ENCODE data around the gene FAM83G. TPM values are rescaled to one million over a fixed set of nuclear protein-coding genes. Genes with fewer than 3 reads are reported as not detected.

The FAM83G gene
- total RNA-seq, 1 experiment from 2014 or later: 21.5 TPM

GRCh38 chr17:18944646-18945045, 59.9 kb downstream of the FAM83G start:
- H3K4me1 Mint-ChIP-seq (ENCODE audit: low read depth, unreplicated experiment): peaks cover 10% of the 10 kb centered on the region
- no peak overlapping the region for H3K4me3 Mint-ChIP-seq (ENCODE audit: low read depth, unreplicated experiment)
- peaks cover 8% of the 10 kb centered on the region for H3K27me3 Mint-ChIP-seq (ENCODE audit: unreplicated experiment)
- H3K27ac Mint-ChIP-seq (ENCODE audit: unreplicated experiment): no peak overlapping the region
- no peak for DNase-seq
- CTCF ChIA-PET: no interaction called here
- peaks cover 9% of the 10 kb centered on the region for H3K36me3 Mint-ChIP-seq (ENCODE audit: insufficient read depth, unreplicated experiment)
- H3K9me3 Mint-ChIP-seq (ENCODE audit: low read depth, unreplicated experiment): no peaks in the 10 kb centered on the region
- no TSS peak for BruUV-seq (replicated peaks)
- intact Hi-C loops (cut with micrococcal nuclease; ENCODE audit: unreplicated experiment): no loop called here
- TF ChIP-seq, protein P1, sequence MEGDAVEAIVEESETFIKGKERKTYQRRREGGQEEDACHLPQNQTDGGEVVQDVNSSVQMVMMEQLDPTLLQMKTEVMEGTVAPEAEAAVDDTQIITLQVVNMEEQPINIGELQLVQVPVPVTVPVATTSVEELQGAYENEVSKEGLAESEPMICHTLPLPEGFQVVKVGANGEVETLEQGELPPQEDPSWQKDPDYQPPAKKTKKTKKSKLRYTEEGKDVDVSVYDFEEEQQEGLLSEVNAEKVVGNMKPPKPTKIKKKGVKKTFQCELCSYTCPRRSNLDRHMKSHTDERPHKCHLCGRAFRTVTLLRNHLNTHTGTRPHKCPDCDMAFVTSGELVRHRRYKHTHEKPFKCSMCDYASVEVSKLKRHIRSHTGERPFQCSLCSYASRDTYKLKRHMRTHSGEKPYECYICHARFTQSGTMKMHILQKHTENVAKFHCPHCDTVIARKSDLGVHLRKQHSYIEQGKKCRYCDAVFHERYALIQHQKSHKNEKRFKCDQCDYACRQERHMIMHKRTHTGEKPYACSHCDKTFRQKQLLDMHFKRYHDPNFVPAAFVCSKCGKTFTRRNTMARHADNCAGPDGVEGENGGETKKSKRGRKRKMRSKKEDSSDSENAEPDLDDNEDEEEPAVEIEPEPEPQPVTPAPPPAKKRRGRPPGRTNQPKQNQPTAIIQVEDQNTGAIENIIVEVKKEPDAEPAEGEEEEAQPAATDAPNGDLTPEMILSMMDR (IDR thresholded peaks at IDR 0.05; ENCODE audit: unreplicated experiment): no peak

- CTCF ChIA-PET: interaction anchor here (0.8 to 1.6 kb wide), 3 partner anchors 12 to 22 kb away, joined by 4 to 6 read pairs (median 4); no protein-coding TSS in a partner anchor
- BruUV-seq (replicated peaks): no TSS peak
- H3K27ac Mint-ChIP-seq (ENCODE audit: unreplicated experiment): no peak overlapping the region
- peaks cover 11% of the 10 kb centered on the region for H3K4me1 Mint-ChIP-seq (ENCODE audit: low read depth, unreplicated experiment)
- intact Hi-C loops (cut with micrococcal nuclease; ENCODE audit: unreplicated experiment): loop anchor here (1.0 kb wide), 1 partner anchor 12 kb away; no protein-coding TSS in a partner anchor
- no peaks in the 10 kb centered on the region for H3K36me3 Mint-ChIP-seq (ENCODE audit: insufficient read depth, unreplicated experiment)
- no peaks in the 10 kb centered on the region for H3K9me3 Mint-ChIP-seq (ENCODE audit: low read depth, unreplicated experiment)
- no peak overlapping the region for H3K4me3 Mint-ChIP-seq (ENCODE audit: low read depth, unreplicated experiment)
- no peak for DNase-seq
- H3K27me3 Mint-ChIP-seq (ENCODE audit: unreplicated experiment): no peaks in the 10 kb centered on the region
- TF ChIP-seq, protein P1 (IDR thresholded peaks at IDR 0.05; ENCODE audit: unreplicated experiment): no peak
These were observed 65.9 kb downstream of the FAM83G start for GRCh38 chr17:18938692-18939023.

GRCh38 chr17:18937981-18938691, 66.4 kb downstream of the FAM83G start:
- Mint-ChIP-seq H3K36me3 (ENCODE audit: insufficient read depth, unreplicated experiment) (no peaks in the 10 kb centered on the region), H3K9me3 (ENCODE audit: low read depth, unreplicated experiment) (no peaks in the 10 kb centered on the region), H3K27ac (ENCODE audit: unreplicated experiment) (no peak overlapping the region), H3K4me1 (ENCODE audit: low read depth, unreplicated experiment) (peaks cover 11% of the 10 kb centered on the region), H3K4me3 (ENCODE audit: low read depth, unreplicated experiment) (no peak overlapping the region), H3K27me3 (ENCODE audit: unreplicated experiment) (no peaks in the 10 kb centered on the region)
- no TSS peak for BruUV-seq (replicated peaks)
- no peak for DNase-seq
- TF ChIP-seq, protein P1 (IDR thresholded peaks at IDR 0.05; ENCODE audit: unreplicated experiment): no peak
- intact Hi-C loops (cut with micrococcal nuclease; ENCODE audit: unreplicated experiment): loop anchor here (1.0 kb wide), 1 partner anchor 12 kb away; no protein-coding TSS in a partner anchor
- CTCF ChIA-PET: interaction anchor here (0.8 to 1.6 kb wide), 3 partner anchors 12 to 23 kb away, joined by 4 to 6 read pairs (median 4); no protein-coding TSS in a partner anchor

DNA sequence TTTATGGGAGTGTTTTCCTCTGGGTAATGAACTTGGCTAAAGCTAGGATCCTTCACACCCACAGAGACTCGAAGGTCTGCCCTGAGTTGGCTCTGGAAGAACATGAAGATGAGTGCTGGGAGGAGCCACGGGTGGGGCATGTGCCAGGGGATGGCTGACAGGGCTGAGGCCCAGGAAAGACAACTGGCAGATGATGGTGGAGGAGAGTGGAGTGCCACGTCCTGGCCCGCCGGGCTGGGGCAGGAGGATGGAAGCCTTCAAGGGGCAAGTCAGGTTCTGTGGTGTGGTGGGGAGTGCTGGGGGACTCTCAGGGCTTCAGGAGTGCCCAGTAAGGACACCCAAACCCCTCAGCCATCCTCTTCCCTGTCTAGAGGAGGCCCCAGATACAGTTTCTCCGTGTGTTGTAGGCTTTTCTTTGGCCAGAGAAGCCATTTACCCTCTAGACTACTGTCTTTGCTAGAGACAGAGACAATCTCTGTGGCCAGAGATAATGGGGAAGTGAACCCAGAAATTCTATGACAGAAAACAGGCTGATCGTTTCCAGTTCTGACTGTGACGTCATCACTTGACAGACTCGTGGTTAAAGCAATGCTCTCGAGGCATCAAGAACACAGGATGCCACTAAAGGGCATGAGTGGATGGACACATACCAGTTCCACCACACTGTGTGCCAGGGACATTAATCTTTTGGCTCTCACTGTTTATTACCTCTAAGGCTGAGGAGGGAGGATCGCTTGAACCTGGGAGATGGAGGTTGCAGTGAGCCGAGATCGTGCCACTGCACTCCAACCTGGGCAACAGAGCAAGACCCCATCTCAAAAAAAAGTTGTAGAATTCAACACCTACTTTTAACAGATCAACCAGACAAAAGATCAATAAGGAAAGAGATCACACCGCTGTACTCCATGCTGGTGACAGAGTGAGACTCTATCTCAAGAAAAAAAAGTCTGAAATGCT, 71.2 kb downstream of the FAM83G start:
- H3K9me3 Mint-ChIP-seq (ENCODE audit: low read depth, unreplicated experiment): no peaks in the 10 kb centered on the region
- H3K4me3 Mint-ChIP-seq (ENCODE audit: low read depth, unreplicated experiment): no peak overlapping the region
- peaks cover 4% of the 10 kb centered on the region for H3K36me3 Mint-ChIP-seq (ENCODE audit: insufficient read depth, unreplicated experiment)
- no peaks in the 10 kb centered on the region for H3K27me3 Mint-ChIP-seq (ENCODE audit: unreplicated experiment)
- no peak overlapping the region for H3K27ac Mint-ChIP-seq (ENCODE audit: unreplicated experiment)
- CTCF ChIA-PET: interaction anchor here (0.6 kb wide), 1 partner anchor 11 kb away, joined by 4 read pairs; no protein-coding TSS in a partner anchor
- no peak for DNase-seq
- peaks cover 3% of the 10 kb centered on the region for H3K4me1 Mint-ChIP-seq (ENCODE audit: low read depth, unreplicated experiment)
- intact Hi-C loops (cut with micrococcal nuclease; ENCODE audit: unreplicated experiment): no loop called here
- TF ChIP-seq, protein P1 (IDR thresholded peaks at IDR 0.05; ENCODE audit: unreplicated experiment): no peak
- no TSS peak for BruUV-seq (replicated peaks)
